NCI-H187 treated with DMSO at 0.1 percent for 48 hours (cell line): Measurements from ENCODE around the gene ZNF408.
"Not testable (repeated sequence)": the region's sequence is repeated elsewhere in the genome, so short reads cannot be mapped to it uniquely, and the experiment has no call there.

ENCODE experiments used
- DNase-seq: peaks from one replicate; lab custom pipeline; 2025; lab: John Stamatoyannopoulos, UW

The ZNF408 gene

GRCh38 chr11:46697723-46698122 is 3.1 kb upstream of the ZNF408 start:
- DNase-seq = no peak

DNA sequence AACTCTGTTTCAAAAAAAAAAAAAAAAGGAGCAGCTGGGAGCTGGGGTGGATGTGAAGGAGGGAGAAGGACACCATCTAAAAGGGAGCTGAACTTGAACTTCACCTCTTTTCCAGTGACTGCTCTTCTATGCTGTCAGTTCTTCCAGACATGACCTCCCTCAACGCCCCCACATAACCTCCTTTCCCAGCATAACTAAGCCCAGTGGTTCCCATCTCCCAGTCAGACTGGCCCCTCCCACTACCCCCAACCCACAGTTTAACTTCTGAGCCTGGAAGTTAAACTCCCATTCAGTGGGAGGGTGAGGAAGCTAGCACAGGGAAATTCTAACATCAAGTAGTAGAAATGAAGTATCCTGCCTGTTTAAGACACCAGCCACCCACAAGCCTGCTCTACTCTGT is 2.2 kb upstream of the ZNF408 start:
- no peak for DNase-seq

- DNase-seq = no peak
Observed at GRCh38 chr11:46701078-46701654, 335 bp downstream of the ZNF408 start.

DNA sequence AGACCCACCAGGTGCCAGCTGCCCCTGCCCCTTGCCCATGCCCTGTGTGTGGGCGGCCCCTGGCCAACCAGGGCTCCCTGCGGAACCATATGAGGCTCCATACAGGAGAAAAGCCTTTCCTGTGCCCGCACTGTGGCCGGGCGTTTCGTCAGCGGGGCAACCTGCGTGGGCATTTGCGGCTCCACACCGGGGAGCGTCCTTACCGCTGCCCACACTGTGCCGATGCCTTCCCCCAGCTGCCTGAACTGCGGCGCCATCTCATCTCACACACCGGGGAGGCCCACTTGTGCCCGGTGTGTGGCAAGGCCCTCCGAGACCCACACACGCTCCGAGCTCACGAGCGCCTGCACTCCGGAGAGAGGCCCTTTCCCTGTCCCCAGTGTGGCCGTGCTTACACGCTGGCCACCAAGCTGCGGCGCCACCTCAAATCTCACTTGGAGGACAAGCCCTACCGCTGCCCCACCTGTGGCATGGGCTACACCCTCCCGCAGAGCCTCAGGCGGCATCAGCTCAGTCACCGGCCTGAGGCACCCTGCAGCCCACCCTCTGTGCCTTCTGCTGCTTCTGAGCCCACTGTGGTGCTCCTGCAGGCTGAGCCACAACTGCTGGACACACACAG is 4.3 kb downstream of the ZNF408 start:
- DNase-seq = no peak

GRCh38 chr11:46706886-46707285 is 6.1 kb downstream of the ZNF408 start:
- DNase-seq = no peak

- not testable (repeated sequence) for DNase-seq
Observed at GRCh38 chr11:46709351-46709750, 8.5 kb downstream of the ZNF408 start.

GRCh38 chr11:46710821-46711269 is 10.0 kb downstream of the ZNF408 start:
- DNase-seq = no peak

DNA sequence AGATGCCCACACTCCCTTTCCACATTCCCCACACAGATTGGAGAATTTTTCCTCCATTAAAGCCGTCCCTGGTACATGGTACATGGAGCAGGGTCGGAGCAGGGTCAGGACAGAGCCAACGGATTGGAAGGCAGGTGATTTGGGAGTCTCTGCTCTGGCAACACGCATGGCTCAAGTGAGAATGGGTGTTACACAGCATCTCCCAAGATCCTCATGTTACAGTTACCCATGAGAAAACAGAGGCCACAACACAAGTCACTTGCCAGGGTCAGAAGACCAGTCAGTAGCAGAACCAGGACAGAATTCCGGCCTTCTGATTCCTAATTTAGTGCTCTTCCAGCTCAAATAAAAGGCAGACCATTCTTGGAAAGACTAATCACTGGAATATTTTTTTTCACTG is 10.5 kb downstream of the ZNF408 start:
- DNase-seq = no peak

DNA sequence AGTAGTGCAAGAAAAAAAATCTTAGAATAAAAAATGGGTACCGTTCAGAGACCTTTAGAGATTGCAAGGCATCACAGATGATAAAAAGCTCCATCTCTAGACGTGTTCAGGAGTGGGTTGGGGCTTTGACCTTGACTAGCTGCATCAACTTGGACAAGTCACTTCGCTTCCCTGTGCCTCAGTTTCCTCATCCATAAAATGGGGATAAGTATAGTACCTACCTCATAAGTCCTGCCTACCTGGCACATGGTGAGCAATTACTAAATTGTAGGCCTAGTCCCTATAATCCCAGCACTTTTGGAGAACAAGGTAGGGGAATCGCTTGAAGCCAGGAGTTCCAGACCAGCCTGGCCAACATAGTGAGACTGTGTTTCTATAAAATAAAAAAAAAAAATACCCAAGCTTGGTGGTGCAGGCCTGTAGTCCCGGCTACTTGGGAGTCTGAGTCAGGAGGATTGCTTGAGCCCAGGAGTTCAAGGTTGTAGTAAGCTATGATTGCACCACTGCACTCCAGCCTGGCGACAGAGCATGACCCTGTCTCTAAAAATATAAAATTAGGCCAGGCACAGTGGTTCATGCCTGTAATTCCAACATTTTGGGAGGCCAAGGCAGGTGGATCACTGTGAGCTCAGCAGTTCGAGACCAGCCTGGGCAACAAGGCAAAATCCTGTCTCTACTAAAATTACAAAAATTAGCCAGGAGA is 12.2 kb downstream of the ZNF408 start:
- DNase-seq = no peak

DNA sequence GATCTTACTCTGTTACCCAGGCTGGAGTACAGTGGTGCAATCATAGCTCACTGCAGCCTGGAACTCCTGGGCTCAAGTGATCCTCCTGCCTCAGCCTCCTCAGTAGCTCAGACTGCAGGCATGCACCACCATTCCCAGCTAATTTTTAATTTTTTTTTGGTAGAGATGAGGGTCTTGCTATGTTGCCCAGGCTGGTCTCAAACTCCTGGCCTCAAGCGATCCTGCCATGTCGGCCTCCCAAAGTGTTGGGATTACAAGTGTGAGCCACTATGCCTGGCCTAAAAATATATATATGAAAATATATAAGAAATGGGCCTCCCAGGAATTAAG is 17.0 kb downstream of the ZNF408 start:
- not testable (repeated sequence) for DNase-seq

- DNase-seq = no peak
Observed at GRCh38 chr11:46718155-46719019, 17.6 kb downstream of the ZNF408 start.

DNA sequence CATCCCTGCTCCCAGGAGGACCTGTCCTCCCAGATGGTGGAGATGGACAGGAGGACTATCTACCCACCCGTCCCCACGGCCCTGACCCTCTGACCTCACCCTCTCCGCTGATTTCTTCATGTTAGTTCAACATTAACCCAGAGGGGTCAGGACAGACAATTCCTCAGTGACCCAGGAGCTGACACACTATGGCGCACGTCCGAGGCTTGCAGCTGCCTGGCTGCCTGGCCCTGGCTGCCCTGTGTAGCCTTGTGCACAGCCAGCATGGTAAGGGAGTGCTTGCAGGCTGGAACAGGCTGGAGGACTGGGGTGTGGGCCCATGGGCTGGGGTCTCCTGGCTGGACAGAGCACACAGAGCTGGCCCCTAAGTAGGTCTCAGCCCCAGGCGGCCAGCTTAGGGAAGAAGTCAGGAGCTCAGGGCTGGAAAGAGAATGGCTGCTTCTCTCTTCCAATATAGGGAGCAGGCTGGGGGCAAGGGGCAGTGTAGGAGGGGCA is 18.3 kb downstream of the ZNF408 start, which contains the start of gene F2:
F2 (plus strand) TSS at position 166 of the 495 bp plus-strand sequence; CDS start at position 189, 23 bp downstream.
- DNase-seq = no peak

DNA sequence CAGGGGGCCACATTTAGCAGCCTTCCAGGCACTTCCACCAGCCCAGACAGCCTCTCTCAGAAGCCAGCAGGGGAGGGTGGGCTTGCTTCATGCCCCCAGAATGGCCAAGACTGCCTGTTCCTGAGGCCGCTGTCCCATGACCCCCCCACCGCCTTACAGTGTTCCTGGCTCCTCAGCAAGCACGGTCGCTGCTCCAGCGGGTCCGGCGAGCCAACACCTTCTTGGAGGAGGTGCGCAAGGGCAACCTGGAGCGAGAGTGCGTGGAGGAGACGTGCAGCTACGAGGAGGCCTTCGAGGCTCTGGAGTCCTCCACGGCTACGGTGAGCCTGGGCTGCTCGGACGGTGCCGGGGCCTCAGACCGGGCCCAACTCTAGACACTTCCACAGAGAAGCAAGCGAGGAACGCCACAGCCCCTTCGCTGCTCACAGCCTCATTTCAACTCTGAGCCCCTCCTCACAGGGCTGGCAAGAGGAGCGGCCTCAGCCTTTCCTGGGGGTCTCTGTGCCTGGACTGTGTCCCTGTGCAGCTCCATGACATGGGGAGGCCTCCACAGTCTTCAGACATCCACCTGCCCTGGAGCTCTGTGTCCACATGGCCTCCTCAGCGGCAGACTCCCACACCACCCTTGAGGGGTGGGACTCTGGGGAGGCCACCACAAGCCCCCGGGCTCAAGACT is 18.9 kb downstream of the ZNF408 start:
- DNase-seq = no peak

- no peak for DNase-seq
Observed at GRCh38 chr11:46721286-46721685, 20.5 kb downstream of the ZNF408 start.

GRCh38 chr11:46722566-46723358 is 21.9 kb downstream of the ZNF408 start:
- no peak for DNase-seq

DNA sequence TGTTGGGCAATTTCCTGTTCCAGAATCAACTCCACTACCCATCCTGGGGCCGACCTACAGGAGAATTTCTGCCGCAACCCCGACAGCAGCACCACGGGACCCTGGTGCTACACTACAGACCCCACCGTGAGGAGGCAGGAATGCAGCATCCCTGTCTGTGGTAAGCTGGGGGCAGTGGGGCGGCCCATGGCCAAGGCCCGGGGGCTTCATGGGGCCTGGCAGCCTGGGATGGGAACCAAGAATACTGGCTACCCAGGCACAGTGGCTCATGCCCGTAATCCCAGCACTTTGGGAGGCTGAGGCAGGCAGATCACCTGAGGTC is 22.5 kb downstream of the ZNF408 start:
- DNase-seq = no peak

DNA sequence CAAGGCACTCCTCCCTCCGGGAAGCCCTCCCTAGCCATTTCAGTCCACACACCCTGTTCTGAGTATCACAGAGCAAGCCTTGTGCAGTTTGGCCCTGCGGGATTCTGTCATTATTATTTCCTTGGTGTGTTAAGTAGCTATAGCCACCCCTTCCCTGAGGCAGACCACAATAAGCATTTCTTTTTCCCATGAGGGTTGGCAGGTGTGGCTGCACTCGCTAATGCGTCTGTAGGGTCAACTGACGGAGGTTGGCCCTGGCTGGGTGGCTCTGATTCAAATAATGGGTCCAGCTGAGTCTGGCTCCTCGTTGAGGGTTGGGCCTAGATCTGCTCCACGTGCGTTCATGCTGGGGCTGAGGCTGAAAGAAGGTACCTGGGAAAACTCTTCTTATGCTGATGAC is 23.3 kb downstream of the ZNF408 start:
- DNase-seq = no peak

DNA sequence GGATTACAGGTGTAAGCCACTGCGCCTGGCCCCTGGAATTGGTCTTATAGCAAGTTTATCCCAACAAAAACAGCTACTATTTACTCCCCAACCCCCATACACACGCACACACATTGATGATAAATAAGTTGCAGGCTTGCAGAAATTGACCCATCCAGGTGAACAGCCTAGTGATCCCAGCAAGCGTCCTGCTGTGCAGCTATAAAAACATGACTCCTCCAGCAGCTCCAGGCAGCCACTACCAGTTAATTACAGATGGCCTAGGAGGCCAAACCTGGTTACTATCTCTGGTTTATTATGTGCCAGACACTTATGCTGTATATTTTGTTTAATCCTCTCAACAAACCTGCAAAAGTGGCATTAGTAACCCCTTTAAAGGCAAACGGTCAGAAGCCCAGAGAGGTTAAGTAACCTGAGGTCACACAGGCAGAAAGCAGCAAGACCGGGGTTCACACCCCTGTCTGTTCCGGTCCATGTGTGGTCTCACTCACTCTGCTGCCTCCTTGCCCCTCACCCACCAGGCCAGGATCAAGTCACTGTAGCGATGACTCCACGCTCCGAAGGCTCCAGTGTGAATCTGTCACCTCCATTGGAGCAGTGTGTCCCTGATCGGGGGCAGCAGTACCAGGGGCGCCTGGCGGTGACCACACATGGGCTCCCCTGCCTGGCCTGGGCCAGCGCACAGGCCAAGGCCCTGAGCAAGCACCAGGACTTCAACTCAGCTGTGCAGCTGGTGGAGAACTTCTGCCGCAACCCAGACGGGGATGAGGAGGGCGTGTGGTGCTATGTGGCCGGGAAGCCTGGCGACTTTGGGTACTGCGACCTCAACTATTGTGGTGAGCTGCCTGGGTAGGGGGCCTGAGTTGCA is 24.7 kb downstream of the ZNF408 start:
- no peak for DNase-seq

DNA sequence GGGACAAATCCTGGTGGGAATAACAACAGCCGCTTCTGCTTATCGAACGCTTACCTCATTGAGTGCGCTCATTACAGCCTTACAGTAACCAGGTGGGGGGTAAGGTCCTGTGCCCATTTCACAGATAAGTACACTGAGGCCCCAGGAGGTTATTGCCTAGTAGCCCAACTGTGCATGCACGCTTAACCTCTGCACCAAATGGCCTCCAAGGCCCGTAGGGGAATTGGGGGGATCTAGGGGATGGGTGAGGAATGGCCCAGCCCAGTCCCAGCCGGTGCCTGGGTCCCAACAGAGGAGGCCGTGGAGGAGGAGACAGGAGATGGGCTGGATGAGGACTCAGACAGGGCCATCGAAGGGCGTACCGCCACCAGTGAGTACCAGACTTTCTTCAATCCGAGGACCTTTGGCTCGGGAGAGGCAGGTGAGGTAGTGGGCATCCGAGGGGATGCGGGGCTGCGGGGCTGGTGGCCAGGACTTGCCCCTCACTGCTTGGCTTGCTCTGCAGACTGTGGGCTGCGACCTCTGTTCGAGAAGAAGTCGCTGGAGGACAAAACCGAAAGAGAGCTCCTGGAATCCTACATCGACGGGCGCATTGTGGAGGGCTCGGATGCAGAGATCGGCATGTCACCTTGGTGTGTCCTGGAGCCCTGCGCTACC is 25.5 kb downstream of the ZNF408 start:
- DNase-seq = no peak
